NCI-H2196 (cell line): ENCODE results near the gene WWTR1.

Source experiments
- DNase-seq: peaks from one replicate; lab custom pipeline; 2025; ENCODE audit not compliant: unreplicated experiment; lab: John Stamatoyannopoulos, UW

WWTR1 gene

DNA sequence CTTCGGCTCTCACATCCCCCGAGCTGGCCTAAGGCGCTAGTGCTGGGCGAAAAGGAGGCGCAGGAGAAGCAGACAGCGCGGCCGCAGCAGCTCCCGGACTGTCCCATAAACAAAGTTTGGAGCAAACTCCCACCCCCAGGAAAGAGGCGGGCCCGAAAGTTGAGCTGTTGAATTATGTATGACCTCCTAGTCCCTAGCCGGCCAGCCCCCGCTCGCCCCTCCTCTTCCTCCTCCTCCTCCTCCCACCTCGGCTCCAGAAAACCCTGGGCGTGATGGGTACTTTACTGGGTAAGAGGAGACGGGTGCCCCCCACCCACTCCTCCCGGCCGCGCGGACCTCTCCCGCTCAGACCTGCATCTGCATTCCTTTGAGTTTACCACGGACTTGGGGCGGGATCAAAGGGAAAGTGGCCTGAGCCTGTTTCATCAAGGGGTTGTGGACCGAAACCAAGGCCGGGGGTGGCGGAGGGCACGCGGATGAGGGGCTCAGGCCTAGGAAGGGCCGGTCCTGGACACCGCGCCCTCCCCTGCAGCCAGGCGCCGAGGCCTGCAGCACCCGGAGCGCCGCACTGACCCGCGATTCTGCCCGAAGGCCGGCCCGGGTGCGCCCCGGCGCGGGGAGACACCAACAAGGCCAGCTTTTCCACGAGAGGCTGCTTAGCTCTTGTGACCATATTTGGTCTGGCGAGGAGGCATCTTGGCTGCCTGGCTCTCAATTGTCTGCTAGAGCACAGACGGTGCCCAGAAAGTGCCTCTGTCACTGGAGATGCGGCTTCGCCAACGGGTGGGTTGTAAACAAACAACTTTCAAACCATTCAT is at the start of gene WWTR1:
Gene WWTR1 (minus strand): TSS at position 100 of the 818 bp plus-strand sequence. CDS start 719 bp downstream, outside the sequence.
- DNase-seq = peak; percentile 82

DNA sequence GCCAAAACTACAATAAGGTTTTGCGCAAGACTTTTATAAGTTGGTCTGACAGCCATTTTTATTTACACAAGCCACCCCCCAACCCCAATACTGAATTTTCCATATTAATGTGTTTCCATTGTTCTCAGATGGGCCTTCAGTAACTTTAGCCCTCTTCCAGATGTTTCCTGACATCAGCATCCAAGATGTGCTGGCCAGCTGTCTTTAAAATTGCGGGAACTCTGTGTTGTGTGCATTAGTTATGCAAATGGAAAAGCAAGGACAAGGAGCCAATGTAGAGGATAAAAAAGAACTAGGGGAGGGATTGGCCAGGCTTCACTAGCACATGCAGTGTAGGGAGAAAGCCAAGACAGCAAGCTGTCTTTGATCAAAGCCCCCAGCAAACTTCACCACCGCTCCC is 49.1 kb upstream of the WWTR1 start:
- DNase-seq = no peak

DNA sequence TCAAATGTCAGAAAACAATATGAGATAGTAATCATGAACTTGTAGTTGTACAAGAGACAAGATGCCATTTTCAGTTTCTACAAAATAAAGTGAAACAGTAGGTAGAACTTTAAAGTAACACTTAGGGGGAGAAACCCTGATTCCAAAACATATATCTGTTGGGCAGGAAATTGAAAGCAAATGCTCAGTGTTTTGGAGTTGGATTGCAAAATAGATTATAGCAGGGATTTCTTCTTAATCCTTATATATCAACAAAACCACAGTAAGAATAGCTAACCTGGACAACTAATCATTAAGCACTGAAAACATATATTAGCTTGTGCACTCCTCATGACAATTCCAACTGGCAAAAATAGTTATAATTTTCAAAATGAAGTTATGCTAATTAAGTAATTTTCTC is 47.6 kb upstream of the WWTR1 start:
- DNase-seq = no peak

DNA sequence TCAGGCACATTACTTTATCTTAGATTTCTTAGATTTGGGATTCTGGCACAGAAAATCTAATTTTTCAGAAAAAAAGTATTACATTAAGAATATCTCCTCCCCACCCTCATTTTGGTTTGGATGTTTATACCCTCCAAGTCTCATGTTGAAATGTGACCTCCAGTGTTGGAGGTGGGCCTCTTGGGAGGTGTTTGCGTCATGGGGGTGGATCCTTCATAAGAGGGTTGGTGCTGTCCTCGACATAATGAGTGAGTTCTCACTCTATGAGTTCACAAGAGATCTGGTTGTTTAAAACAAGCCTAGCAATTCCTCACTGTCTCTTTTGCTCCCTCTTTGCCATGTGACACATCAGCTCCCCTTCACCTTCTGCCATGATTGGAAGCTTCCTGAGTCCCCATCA is 45.6 kb upstream of the WWTR1 start:
- no peak for DNase-seq

DNA sequence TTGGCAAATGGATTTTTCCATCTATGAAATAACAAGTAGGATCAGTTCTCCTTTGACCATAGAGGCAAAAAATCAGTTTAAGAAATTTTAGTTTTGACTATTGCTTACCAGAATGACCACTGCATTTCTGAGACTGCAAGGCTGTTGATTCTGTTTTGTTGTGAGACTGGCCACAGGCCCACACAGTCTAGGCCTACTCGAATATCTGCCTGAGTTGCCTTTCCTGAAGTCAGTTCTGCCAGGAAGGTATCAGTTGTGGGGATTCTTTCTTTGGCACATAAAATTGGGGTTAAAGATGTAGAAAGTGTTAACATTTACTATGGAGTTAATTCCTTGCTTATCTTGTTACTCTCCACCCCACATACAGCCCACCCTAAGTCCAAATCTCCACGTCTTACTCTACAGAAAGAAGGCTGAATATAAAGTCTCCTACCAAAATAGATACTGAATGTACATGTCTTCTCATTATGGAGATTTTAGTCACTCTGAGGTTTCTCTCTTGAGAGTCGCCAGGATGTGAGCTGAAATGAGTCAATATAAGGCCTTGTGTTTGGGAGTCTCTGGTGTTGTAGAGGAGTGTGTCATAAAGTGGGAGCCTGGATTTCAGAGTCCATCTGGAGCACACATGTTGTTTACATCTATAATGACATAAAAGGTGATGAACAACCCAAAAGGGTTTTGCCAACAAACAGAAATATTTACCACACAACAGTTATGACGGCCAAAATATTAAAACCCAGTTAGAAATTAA is 45.0 kb upstream of the WWTR1 start:
- DNase-seq = no peak

DNA sequence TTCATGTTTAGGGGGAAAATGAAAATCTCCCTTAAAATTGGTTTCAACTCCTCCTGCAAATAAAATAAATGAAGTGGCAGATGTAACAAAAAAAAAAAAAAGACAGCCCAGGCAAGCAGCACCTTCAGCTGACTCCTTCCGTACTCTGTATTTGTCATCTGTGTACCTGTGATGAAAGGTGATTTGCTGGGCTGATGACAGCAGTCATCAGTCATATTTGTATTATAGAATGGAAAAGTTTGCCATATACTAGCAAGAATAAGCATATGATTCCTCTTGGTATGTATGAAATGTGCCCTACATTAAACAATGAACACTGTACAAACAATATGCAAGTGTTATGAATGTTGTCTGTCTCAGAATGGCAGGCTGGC is 44.1 kb upstream of the WWTR1 start:
- no peak for DNase-seq

DNA sequence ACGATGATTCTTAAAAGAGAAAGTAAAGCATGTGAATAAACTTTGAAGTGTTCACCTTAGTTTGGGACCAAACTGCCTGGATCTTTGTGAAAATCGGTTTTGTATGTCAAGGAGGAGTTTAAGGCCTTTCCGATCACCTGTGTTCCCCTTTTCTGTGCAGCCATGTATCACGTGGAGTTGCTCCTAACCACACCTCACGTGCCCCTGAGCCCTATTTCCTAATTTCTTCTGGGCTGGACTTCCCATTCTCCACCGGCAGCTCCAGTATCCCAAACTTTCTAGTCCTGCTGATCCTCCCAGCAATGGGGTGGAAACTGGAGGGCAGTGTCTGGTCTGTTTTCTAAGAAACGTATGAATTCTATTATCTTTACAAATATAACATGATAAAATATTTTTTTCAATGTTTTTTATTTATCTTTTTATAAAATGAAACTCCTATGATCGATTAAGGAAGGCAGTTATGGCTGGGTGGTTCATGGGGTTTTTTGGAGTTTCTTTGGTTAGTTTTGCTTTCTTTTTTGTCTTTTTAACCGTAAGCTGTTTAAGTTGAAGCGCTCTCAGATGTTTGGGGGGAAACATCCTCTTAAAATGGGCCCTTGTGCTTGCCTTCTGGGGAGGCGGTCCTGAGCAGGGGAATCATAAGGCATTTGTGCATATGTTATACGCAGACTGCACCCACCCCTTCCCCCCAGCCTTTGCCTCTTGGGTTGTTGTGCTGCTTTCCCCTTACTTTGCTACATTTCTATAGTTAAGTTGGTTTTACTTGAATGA is 43.6 kb upstream of the WWTR1 start:
- DNase-seq = no peak

DNA sequence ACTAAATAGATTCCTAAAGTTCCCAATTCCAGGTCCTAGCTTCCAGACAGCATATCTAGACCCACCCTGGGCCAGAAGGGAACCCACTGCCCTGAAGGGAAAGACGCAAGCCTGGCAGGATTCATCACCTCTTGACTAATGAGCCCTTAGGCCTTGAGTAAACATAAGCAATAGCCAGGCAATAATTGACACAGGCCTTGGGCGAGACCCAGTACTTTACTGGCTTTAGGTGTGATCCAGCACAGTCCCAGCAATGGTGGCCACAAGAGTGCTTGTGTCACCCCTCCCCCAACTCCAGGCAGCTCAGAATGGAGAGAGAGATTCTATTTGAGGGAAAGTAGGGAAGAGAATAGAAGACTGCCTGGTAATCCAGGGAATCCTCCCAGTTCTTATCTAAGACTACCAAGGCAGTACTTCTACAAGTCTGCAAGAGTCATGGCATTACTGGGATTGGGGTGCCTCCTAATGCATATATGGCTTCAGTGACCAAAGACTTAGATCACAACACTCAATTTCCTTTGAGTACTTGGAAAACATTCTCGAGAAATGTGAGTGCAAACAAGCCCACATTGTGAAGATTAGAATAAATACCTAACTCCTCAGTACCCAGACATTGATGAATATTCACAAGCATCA is 30.4 kb upstream of the WWTR1 start:
- no peak for DNase-seq

DNA sequence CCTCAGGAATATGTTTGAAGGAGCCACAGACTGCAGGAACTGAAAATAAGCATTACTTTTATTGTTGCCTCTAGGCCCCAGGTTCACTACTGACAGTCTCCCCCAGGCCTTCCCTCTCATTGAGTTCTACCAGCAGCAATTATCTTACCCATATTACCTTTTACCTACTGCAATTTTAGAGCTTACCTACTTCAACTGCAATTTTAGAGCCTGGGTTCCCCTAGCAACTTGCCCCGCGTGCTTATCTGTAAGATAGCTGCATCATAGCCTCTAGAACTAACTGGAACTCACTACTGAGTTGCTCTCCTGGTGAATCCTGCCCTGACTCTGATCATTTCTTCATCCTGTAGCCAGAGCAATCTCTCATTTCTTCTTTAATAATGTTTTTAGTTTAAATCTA is 29.2 kb upstream of the WWTR1 start:
- no peak for DNase-seq

DNA sequence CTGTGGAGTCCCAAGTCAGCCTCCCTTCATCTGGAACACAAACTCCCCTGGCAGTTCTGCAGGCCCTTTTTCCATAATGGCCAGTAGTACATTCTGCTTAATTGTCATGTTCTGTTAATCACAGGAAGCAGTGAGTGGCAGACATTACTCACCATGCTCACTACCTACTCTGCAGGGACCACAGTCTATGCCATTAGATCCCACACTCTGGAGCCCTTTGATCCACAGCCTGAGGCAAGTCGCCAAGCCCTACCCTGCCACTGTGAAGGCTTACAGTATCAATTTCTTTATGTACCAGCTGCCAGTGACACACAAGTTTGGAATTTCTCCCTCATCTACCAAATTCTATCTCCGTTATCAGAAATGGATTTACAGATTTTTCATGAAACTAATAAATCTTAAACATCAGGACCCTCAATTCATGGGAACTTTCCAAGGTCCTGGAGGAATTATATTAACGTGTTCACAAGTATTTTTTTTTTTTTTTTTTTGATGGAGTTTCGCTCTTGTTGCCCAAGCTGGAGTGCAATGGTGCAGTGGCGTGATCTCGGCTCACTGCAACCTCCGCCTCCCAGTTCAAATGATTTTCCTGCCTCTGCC is 20.6 kb upstream of the WWTR1 start:
- DNase-seq = peak; percentile 56

DNA sequence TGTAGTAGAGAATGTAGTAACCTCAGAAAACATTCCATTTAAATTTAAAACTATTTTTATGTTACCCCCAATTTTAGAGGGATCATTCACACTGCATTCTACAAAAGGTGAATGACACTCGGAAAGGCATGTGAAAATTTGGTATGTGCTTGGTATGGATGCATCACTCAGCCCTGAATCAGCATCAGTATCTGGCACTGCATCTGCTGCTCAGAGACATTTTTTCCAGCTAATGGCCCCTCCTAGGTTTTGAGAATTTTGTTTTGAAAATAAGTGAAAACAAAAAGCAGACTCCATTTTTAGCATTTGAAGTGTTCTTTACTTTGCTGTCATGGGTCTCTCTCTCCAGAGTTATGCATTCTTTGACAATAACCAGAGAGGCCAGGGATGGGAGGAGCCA is 15.6 kb upstream of the WWTR1 start:
- no peak for DNase-seq

DNA sequence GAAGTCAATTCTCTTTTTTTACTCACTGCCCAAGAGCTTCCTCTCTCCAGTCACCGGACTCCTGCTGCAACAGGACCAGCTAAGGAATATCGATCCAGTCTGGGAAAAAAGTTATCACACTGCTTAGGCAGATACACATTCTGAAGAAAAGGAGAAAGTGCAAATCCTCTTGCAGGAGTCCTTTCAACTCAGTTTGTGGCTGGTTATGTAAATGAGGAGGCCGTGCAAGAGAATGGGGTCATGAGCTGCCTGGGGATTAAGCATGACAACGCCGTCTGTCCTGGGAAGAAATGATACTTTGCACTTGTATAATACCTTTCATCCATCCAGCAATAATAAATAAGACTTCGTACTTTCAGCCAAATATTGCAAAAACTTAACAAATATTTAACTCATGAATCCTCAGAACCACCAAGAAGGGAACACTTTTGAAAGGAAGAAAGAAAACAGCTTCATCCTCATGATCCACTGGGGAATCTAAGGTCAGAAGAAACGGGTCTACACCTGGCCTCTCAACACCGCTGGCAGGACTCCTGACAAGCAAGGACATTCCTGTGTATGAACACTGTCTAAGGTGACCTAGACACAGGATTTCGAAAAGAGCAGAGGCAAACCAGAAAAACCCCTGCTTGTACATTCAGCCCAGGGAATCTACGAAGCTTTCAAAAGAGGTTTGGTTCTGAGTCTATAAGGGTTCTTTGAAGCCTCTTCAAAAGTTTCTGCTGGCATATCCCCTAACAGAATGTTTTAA is 13.1 kb upstream of the WWTR1 start:
- DNase-seq = no peak

DNA sequence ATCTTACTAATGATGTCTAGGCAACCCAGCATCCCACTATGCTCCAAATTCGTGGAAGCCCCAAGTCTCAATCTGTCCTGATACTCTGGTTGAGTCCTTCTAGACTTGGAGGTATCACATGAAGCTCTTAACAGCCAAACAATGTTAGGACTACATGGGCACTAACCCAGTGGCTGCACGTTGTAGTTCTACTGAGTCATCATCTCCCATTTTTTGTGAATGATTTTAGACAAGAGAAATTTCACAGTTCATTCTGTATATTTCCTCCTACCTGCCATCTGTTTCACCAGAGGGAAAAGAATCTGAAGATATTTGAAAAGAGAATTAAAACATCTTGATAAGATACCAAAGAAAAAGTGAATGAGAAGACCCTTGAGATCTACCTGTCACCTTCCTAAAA is 9.8 kb upstream of the WWTR1 start:
- DNase-seq = no peak

DNA sequence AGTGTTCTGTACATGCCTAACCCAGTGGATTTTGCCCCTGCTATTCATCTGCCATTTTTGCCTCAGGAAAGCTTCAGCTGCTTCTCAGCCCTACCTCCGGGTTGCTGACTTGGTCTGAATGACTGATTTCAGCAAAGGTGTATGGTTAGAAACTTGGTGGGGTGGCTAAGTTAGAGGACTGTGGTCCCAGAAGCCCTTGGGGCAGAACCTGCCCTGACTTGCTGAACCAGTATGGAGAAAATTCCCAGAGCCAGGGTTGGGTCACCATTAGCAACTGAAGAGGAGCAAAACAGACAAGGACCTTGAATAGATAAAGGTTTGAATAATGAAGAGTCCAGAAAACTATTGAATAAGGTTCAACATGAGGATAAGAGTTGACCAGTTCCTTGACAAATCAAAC is 6.1 kb upstream of the WWTR1 start:
- no peak for DNase-seq

DNA sequence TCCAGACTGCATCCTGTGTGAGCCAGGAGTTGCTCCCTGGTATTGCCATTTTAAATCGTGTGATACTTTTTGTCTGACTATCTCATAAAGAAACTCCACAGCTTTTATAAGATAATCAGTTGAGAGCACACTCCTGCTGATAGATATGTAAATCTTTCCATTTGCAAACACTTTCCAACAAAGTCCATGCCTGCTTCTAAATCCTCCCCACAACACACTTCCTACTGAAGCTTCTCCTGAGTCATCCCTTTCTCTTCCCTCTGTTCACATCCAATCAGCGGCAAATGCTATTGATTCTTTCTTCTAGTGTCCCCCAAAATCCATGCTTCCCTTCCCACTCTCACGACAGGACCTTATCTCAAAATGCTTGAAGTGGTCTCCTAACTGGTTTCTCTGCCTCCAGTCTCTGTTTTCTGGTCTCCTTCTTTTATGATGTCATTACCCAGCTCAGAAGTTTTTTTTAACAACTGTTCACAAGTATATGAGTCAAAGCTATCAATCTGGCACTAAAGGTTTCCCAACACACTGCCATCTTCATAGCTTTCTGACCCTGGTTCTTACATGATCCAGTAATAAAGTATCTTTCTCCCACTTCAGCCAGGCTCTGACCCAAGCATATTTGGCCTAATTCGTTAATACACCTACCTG is 4.5 kb upstream of the WWTR1 start:
- DNase-seq = no peak

DNA sequence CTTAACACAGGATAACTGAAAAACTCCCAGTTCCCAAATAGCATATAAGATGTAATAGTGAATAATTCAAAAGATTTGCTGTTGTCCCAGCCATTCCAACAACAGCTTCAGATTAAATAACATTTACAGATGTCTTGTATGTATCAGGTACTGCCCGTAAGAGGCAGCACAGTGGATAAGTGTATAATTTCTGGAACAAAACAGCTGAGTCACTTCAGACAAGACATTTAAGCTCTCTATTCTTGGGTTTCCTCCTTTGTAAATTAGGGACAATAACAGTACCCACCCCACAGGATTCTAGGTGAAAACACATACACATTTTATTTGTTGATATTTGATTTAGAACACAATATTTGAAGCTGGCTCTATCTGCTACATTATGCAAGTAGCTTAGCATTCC is 2.6 kb upstream of the WWTR1 start:
- DNase-seq = no peak

DNA sequence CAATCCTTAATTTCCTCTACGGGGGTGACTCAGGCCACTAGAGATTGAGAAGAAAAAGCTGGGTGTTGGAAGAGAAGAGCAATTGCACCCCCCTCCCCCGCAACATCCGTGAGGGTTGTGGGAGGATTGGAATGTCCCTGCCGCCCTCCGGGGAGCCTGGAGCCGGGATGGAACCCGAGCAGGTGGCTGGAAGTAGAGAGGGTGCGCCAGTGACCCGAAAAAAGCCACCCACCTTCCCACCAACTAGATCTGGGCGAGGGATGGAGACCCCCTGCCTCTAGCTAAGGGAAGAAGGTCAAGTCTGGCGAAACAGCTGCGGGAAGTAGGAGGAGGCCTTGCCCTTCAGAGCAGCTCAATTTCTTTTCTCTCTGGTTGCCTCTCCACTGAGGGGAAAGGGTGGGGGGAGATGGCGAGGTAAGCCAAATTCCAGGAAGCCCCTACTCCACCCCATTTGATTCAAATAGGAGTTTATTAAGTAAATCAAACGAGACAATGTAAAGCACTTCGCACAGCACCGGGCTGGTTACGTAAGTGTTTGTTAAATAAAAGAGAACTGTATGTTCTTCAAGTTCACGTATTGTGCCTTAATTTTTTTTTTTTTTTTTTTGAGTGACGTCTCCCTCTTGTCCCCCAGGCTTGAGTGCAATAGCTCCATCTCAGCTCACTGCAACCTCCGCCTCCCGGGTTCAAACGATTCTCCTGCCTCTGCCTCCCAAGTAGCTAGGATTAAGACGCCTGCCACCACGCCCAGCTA is 1.1 kb upstream of the WWTR1 start:
- peak; percentile 82 for DNase-seq

DNA sequence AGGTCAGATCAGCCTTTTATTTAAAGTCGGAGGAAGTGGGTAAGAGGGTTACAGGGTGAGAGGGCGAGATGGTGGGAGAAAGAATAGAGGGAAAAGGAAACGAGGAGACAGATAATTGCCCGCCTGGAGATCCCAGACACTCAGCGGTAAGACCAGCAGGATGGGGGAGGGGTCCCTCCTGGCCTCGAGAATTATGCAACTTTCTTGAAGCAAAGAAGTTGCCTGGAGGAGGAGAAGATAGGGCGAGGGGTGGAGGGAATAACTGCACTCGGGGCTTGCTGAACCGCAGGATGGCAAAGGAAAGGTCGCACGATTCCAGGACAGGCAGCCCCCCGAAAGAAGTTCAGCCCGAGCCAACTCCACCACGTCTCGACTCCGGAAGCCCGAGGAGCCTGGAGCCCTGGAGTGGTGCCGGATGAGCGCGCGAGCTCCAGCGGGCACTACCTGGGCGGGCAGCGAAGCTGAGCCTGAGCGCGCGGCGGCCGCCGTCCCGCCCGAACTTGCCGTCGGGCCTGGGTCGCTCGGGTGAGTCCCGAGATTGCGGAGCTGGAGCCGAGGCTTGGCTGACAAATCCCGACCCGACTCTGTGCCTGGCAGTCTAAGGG is 402 bp downstream of the WWTR1 start:
- DNase-seq = no peak
